ENCODE measurements around the gene PHACTR1.

Gene PHACTR1

DNA sequence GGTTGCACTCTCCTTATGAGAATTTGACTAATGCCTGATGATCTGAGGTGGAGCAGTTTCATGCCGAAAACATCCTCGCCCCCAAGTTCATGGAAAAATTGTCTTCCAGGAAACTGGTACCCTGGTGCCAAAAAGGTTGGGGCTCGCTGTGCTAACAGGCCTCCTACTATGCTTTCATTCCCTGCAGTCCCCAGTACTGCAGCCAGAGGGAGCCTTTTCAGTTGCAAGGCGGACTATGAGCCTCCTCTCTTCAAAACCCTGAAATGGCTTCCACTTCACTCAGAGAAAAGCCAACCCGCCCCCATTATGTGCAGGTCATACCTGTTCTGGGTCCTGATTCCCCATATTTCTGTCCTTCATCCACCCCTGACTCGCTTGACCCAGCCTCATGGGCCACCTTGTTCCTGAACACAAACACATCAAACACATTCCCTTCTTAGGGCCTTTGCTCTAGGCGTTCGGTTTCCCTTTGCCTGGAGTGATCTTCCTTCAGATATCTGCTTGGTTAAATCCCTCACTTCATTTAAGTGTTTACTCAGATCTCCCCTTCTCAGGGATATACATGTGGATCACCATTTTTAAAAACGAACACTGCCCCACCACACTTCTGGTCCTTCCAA, 173.7 kb downstream of the PHACTR1 start:
- no peaks in the 10 kb centered on the region for H3K4me1 ChIP-seq (ENCODE audit: insufficient read depth, low read length)
- no peaks in the 10 kb centered on the region for H3K9me3 ChIP-seq (ENCODE audit: low read length)
- H3K27me3 ChIP-seq (ENCODE audit: insufficient read depth, low read length), result no peaks in the 10 kb centered on the region
- H2AFZ ChIP-seq (ENCODE audit: low read depth, low read length), result no peak overlapping the region
- no peak overlapping the region for H3K4me3 ChIP-seq (ENCODE audit: low read length)
- H3K36me3 ChIP-seq (ENCODE audit: insufficient read depth, low read length), result no peaks in the 10 kb centered on the region

DNA sequence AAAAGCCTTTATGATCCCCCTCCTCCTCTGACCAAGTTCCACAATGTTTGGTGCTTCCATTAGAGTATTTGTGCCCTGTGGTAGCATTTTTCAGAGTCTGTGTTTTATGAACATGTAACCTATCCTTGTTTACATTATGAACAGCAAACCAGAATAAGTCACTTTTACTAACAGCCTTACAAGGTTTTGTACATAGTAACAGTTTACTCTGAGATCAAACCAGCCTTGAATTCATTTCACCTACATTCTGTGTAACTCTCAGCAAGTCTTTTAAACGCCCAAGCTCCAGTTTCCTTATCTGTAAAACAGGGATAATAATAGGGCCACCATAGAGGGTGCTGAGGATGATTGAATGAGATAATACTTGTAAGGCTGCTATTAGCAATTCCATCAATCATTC, 175.0 kb downstream of the PHACTR1 start:
- Histone ChIP-seq H3K4me1 (ENCODE audit: insufficient read depth, low read length) (no peaks in the 10 kb centered on the region), H2AFZ (ENCODE audit: low read depth, low read length) (no peak overlapping the region), H3K9me3 (ENCODE audit: low read length) (no peaks in the 10 kb centered on the region), H3K27me3 (ENCODE audit: insufficient read depth, low read length) (no peaks in the 10 kb centered on the region), H3K36me3 (ENCODE audit: insufficient read depth, low read length) (no peaks in the 10 kb centered on the region), H3K4me3 (ENCODE audit: low read length) (no peak overlapping the region)

DNA sequence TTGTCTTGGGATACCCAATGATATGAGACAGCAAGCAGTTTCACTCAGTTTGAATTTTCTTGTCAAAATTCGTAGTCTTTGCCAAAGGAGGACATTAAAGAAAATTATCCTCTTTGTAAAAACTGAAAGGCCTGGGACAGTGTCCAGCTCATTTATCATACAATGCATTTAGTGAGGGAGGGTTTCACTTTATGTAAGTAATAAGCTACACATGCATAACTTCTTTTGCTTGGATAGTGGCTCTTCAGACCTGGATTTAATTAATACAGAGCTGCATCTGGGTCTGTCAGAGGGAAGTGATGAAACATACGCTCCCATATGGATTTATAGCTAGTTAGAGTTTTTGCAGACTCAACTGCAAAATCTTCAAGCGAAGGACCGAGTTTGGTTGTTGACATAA, 175.6 kb downstream of the PHACTR1 start:
- Histone ChIP-seq H3K36me3 (ENCODE audit: insufficient read depth, low read length) (no peaks in the 10 kb centered on the region), H3K9me3 (ENCODE audit: low read length) (no peaks in the 10 kb centered on the region), H3K4me1 (ENCODE audit: insufficient read depth, low read length) (no peaks in the 10 kb centered on the region), H3K27me3 (ENCODE audit: insufficient read depth, low read length) (no peaks in the 10 kb centered on the region), H3K4me3 (ENCODE audit: low read length) (no peak overlapping the region), H2AFZ (ENCODE audit: low read depth, low read length) (no peak overlapping the region)

DNA sequence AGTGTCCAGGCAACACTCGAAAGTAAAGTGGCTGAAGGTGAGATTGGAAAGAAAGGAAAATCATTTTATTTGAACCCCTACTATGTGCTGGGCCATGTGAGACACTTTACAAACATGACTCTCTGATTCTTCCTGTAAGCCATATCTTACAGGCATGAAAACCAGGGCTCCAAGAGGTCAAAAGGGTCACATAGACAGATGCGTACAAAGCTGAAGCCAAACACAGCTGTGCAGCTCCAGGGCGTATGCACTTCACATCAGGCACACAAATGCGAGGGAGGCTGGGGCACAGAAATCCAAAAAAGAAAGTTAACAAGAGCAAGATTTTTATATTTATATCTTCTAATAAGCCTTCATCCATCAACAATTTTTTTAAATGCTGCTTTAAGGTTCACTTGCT, 176.5 kb downstream of the PHACTR1 start:
- Histone ChIP-seq H3K27me3 (ENCODE audit: insufficient read depth, low read length) (no peaks in the 10 kb centered on the region), H3K4me3 (ENCODE audit: low read length) (no peak overlapping the region), H3K4me1 (ENCODE audit: insufficient read depth, low read length) (no peaks in the 10 kb centered on the region), H2AFZ (ENCODE audit: low read depth, low read length) (no peak overlapping the region), H3K9me3 (ENCODE audit: low read length) (no peaks in the 10 kb centered on the region), H3K36me3 (ENCODE audit: insufficient read depth, low read length) (no peaks in the 10 kb centered on the region)

DNA sequence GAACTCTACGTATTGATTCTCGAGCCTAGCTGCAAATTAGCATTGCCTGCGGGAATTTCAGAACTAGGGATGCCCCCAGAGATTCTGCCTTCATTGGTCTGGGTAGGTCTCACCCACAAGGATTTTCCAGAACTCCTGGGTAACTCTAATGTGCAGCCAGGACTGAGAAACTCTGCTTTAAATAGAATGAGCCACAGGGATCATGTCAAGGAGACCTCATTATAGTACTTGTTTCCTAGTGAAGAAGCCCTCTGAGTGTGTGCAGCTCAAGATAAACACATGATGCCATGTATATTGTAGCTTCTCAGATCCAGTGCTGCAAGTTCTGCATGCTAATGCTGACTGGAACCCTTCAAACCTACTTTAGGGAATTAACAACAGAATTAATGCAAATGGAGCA, 179.2 kb downstream of the PHACTR1 start:
- no peaks in the 10 kb centered on the region for H3K9me3 ChIP-seq (ENCODE audit: low read length)
- H2AFZ ChIP-seq (ENCODE audit: low read depth, low read length), result no peak overlapping the region
- no peaks in the 10 kb centered on the region for H3K4me1 ChIP-seq (ENCODE audit: insufficient read depth, low read length)
- no peaks in the 10 kb centered on the region for H3K36me3 ChIP-seq (ENCODE audit: insufficient read depth, low read length)
- H3K27me3 ChIP-seq (ENCODE audit: insufficient read depth, low read length), result no peaks in the 10 kb centered on the region
- no peak overlapping the region for H3K4me3 ChIP-seq (ENCODE audit: low read length)

DNA sequence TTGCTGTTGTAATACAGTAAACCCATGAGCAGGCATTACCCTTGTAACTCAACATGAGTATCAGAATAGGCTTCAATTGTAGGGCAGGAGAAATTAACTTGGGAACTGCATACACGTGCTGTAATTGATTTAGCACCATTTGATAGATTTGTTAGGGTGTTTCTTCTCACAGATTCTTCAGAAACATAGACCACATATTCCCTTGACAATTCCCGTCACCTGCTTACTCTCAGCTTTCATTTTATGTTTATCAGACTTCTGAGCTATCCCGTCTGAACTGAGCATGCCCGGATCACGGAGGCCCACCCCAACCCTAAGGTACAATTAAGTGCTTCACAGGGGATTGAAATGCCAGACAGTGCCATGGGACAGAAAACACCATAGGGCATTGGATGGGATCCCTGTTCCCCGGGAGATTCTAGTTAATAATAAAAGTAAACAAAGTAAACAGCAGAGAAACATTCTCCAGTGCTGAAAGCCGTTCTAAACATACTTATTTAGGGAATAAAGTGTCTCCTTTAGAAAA, 179.7 kb downstream of the PHACTR1 start:
- no peaks in the 10 kb centered on the region for H3K9me3 ChIP-seq (ENCODE audit: low read length)
- H2AFZ ChIP-seq (ENCODE audit: low read depth, low read length), result no peak overlapping the region
- no peak overlapping the region for H3K4me3 ChIP-seq (ENCODE audit: low read length)
- no peaks in the 10 kb centered on the region for H3K27me3 ChIP-seq (ENCODE audit: insufficient read depth, low read length)
- no peaks in the 10 kb centered on the region for H3K4me1 ChIP-seq (ENCODE audit: insufficient read depth, low read length)
- no peaks in the 10 kb centered on the region for H3K36me3 ChIP-seq (ENCODE audit: insufficient read depth, low read length)

DNA sequence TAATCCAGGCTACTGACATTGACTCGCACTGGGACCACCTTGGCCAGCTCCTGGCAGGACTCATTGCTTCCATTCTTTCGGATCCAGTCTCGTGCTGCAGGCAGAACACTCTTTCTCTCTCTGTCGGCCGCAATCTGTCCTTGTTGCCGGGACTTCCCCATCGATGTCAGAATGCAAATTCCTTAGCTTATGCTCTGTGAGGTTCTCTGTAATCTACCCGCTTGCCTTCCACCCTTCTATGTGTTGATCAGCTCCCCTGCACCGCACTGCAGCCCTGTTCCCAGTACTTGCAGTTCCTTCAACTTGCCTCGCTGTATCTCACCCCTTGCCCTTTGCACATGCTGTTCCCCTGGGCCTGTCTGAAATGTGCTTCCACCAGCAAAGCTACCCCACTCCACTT, 182.0 kb downstream of the PHACTR1 start:
- Histone ChIP-seq H2AFZ (ENCODE audit: low read depth, low read length) (no peak overlapping the region), H3K27me3 (ENCODE audit: insufficient read depth, low read length) (no peaks in the 10 kb centered on the region), H3K36me3 (ENCODE audit: insufficient read depth, low read length) (no peaks in the 10 kb centered on the region), H3K4me3 (ENCODE audit: low read length) (no peak overlapping the region), H3K4me1 (ENCODE audit: insufficient read depth, low read length) (no peaks in the 10 kb centered on the region), H3K9me3 (ENCODE audit: low read length) (no peaks in the 10 kb centered on the region)

DNA sequence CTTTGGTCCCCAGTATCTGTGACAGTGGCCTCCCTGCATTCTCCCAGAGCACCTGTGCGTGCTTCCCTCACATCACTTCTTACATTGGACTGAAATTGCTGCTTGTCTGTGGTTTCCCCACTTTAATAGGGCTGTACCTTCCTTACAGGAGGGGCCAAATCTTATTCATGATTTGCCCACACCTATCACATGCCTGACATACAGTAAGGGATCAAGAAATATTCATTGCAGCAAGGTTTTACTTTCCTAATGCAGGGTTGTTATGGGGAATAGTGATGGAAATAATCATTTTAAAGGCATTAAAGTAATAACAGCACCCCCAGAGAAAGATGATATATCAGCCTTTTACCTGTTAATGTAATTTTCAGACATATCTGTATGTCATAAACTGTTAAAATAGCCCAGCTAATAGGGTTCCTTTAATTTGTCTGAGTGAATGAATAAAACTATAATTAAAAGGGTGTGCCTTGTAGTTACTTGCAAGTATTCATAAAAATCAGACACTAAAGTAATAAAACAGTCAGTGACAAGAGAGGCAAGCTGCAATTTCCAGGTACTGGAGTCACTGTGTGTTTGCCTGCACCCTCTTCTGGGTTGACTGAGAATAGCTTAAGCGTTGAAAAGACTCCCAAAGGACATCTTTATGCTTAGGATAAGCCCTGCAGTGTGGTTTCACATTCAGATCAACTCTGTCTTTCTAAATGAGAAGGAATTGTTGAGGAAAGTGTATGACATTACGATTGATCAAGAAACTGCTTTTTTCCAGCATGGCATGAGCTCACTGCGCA, 182.7 kb downstream of the PHACTR1 start:
- Histone ChIP-seq H3K27me3 (ENCODE audit: insufficient read depth, low read length) (no peaks in the 10 kb centered on the region), H3K4me1 (ENCODE audit: insufficient read depth, low read length) (no peaks in the 10 kb centered on the region), H3K9me3 (ENCODE audit: low read length) (no peaks in the 10 kb centered on the region), H2AFZ (ENCODE audit: low read depth, low read length) (no peak overlapping the region), H3K4me3 (ENCODE audit: low read length) (no peak overlapping the region), H3K36me3 (ENCODE audit: insufficient read depth, low read length) (no peaks in the 10 kb centered on the region)

DNA sequence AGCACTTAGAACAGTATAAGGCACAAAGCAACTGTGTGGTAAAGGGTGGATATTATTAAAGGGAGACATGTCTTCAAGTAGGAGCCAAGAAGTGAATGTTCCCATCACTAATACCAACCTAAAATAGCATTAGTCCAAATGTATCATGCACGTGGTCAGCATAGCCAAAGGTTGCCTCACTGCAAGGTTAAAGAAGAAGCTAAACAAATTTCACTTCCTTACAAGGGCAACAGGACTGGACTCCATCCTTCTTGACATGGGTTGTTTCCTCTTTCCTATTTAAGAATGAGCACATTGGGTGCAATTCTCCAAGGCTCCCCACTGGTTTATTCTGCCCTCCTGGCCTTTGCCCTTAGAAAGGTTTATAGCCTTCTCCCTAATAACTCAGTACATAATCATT, 186.7 kb downstream of the PHACTR1 start:
- Histone ChIP-seq H3K27me3 (ENCODE audit: insufficient read depth, low read length) (no peaks in the 10 kb centered on the region), H3K4me1 (ENCODE audit: insufficient read depth, low read length) (no peaks in the 10 kb centered on the region), H2AFZ (ENCODE audit: low read depth, low read length) (no peak overlapping the region), H3K36me3 (ENCODE audit: insufficient read depth, low read length) (no peaks in the 10 kb centered on the region), H3K9me3 (ENCODE audit: low read length) (no peaks in the 10 kb centered on the region), H3K4me3 (ENCODE audit: low read length) (no peak overlapping the region)

DNA sequence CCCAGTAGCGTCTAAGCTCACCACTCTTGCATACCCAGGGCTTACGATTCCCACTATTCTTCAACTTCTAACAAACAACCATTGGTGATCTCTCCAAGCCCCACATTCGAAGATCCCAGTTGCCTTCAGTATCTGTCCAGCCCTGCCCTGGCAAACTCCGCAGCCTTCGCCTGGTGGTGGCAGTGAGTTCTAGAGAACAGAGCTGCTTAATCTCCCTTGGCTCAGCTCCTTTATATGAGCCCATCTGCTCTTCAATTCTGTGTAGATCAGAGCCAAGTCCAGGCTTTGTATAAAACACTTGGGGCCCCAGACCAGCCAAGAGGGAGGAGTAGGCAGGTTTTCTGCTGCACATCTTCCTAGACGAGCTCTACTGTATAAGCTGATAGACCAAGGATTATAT, 193.3 kb downstream of the PHACTR1 start:
- H3K9me3 ChIP-seq (ENCODE audit: low read length), result no peaks in the 10 kb centered on the region
- H3K36me3 ChIP-seq (ENCODE audit: insufficient read depth, low read length), result no peaks in the 10 kb centered on the region
- H2AFZ ChIP-seq (ENCODE audit: low read depth, low read length), result no peak overlapping the region
- H3K27me3 ChIP-seq (ENCODE audit: insufficient read depth, low read length), result no peaks in the 10 kb centered on the region
- H3K4me1 ChIP-seq (ENCODE audit: insufficient read depth, low read length), result peaks cover 7% of the 10 kb centered on the region
- H3K4me3 ChIP-seq (ENCODE audit: low read length), result no peak overlapping the region

DNA sequence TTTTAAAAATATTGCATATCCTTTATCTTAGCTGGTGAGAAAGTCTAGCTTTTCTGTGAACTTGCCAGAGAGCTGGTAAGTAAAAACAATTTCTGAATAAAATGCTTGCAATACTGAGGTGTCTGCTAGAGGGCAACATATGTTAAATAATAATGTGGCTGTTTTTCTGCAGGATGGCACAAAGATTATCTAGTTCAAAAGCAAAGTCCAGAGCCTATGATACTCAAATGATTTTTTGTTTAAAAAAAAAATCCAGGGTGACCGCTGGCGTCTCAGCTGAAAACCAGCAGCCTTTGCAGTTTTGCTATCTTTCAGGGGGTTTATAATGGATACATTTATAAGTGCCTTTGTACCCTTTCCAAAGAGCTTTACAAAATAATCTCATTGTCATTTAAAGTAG, 194.9 kb downstream of the PHACTR1 start:
- no peaks in the 10 kb centered on the region for H3K9me3 ChIP-seq (ENCODE audit: low read length)
- H3K4me1 ChIP-seq (ENCODE audit: insufficient read depth, low read length), result peaks cover 7% of the 10 kb centered on the region
- H3K36me3 ChIP-seq (ENCODE audit: insufficient read depth, low read length), result no peaks in the 10 kb centered on the region
- H2AFZ ChIP-seq (ENCODE audit: low read depth, low read length), result no peak overlapping the region
- H3K27me3 ChIP-seq (ENCODE audit: insufficient read depth, low read length), result no peaks in the 10 kb centered on the region
- H3K4me3 ChIP-seq (ENCODE audit: low read length), result no peak overlapping the region

DNA sequence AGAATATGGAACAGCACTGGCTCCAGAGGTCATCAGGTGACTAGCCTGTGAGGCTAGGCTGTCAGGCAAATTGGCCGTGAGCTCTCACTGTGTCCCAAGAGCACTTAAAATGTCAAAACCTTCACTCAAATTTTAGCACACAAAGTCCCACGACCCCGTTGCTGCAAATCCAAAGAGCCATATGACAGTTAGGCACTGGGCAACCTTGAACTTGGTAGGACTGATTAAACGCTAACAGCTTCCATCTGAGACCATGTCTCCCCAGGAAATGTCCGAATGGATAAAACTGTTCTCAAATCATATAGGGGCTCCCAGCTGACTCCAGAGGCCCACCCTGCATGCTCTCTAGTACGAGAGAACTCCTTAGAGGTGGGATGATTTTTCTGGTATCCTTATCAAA, 196.6 kb downstream of the PHACTR1 start:
- H3K9me3 ChIP-seq (ENCODE audit: low read length), result no peaks in the 10 kb centered on the region
- H3K4me1 ChIP-seq (ENCODE audit: insufficient read depth, low read length), result peaks cover 7% of the 10 kb centered on the region
- H2AFZ ChIP-seq (ENCODE audit: low read depth, low read length), result no peak overlapping the region
- no peak overlapping the region for H3K4me3 ChIP-seq (ENCODE audit: low read length)
- H3K36me3 ChIP-seq (ENCODE audit: insufficient read depth, low read length), result no peaks in the 10 kb centered on the region
- H3K27me3 ChIP-seq (ENCODE audit: insufficient read depth, low read length), result no peaks in the 10 kb centered on the region

DNA sequence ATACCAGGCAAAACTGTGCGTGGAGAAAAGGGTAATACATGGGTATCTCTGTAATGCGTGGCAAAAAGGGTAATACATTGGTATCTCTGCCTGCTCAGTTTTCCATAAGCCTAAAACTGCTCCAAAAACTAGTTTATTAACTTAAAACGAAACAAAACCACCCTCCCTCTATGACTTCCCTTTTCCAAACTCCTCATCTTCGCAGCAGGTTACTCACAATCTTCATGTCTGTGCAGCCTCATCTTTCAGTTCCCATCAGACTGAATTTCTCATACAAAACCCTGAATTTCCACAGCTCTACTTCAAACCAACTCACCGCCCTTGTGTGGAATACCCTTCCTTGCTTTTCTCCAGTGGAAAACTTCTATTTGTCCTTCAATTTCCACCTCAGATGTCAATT, 199.4 kb downstream of the PHACTR1 start:
- no peaks in the 10 kb centered on the region for H3K9me3 ChIP-seq (ENCODE audit: low read length)
- H3K4me3 ChIP-seq (ENCODE audit: low read length), result no peak overlapping the region
- peaks cover 4% of the 10 kb centered on the region for H3K4me1 ChIP-seq (ENCODE audit: insufficient read depth, low read length)
- H2AFZ ChIP-seq (ENCODE audit: low read depth, low read length), result no peak overlapping the region
- H3K27me3 ChIP-seq (ENCODE audit: insufficient read depth, low read length), result no peaks in the 10 kb centered on the region
- H3K36me3 ChIP-seq (ENCODE audit: insufficient read depth, low read length), result no peaks in the 10 kb centered on the region

Data from neuron (in vitro differentiated cells).